Measurements from ENCODE around the gene FLG2. TPM values are rescaled to one million over a fixed set of nuclear protein-coding genes. Genes with fewer than 3 reads are reported as not detected.

Gene FLG2
- total RNA-seq, 1 donor from 2014 or later: not detected

DNA sequence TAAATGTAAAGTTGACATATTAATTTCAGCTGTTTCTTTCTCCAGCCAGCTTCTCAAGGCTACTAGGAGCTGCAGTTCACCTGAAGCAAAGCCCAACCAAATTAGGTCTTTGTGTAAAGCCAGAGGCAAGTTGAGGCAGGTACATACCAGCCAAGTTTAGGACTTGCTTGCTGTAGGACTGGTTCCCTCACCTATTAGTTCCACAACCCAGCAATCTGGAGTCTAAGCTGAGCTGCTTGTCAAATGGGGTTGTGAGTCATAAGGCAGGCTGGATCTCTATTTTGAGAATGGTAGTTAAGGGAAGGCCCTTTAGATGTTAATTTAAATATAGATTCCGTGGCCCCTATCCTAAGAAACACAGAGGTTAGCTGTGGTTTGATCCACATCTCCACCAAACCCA lies 7.6 kb upstream of the FLG2 start:
- H3K36me3 ChIP-seq: no peaks in the 10 kb centered on the region
- H3K27ac ChIP-seq: no peak overlapping the region
- peaks cover 0 to 15% of the 10 kb centered on the region in 2 donors for H3K9me3 ChIP-seq
- TF ChIP-seq, protein P1, sequence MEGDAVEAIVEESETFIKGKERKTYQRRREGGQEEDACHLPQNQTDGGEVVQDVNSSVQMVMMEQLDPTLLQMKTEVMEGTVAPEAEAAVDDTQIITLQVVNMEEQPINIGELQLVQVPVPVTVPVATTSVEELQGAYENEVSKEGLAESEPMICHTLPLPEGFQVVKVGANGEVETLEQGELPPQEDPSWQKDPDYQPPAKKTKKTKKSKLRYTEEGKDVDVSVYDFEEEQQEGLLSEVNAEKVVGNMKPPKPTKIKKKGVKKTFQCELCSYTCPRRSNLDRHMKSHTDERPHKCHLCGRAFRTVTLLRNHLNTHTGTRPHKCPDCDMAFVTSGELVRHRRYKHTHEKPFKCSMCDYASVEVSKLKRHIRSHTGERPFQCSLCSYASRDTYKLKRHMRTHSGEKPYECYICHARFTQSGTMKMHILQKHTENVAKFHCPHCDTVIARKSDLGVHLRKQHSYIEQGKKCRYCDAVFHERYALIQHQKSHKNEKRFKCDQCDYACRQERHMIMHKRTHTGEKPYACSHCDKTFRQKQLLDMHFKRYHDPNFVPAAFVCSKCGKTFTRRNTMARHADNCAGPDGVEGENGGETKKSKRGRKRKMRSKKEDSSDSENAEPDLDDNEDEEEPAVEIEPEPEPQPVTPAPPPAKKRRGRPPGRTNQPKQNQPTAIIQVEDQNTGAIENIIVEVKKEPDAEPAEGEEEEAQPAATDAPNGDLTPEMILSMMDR (IDR thresholded peaks at IDR 0.05): no peak
- DNase-seq (ENCODE audit: low spot score in 2 of 2): no peak
- H3K4me3 ChIP-seq: no peak overlapping the region
- intact Hi-C loops (cut with DNase I): no loop called here
- H3K27me3 ChIP-seq: no peaks in the 10 kb centered on the region
- no peaks in the 10 kb centered on the region for H3K4me1 ChIP-seq

DNA sequence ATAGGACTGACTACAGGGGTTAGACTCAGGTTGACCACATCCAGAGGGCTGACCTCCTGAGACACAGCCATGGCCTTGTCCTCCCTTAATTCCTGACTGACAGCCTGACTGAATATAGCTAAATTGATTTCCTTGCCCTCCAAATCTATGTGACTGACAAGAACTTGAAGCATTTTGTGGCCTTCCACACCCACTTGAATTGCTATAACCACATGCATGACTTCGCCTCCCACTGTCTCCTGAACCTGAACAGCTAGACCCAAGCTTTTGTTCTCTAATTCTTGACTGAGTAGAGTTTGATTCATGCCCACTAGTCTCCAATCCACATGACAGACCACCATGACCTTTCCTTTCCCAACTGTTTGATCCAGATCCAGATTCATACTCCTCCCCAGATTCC lies 3.1 kb downstream of the FLG2 start:
- no peaks in the 10 kb centered on the region for H3K27me3 ChIP-seq
- TF ChIP-seq, protein P1 (IDR thresholded peaks at IDR 0.05): no peak
- intact Hi-C loops (cut with DNase I): no loop called here
- no peak overlapping the region for H3K4me3 ChIP-seq
- no peak overlapping the region for H3K27ac ChIP-seq
- DNase-seq (ENCODE audit: low spot score in 2 of 2): no peak
- H3K4me1 ChIP-seq: no peaks in the 10 kb centered on the region
- no peaks in the 10 kb centered on the region for H3K9me3 ChIP-seq
- H3K36me3 ChIP-seq: no peaks in the 10 kb centered on the region

DNA sequence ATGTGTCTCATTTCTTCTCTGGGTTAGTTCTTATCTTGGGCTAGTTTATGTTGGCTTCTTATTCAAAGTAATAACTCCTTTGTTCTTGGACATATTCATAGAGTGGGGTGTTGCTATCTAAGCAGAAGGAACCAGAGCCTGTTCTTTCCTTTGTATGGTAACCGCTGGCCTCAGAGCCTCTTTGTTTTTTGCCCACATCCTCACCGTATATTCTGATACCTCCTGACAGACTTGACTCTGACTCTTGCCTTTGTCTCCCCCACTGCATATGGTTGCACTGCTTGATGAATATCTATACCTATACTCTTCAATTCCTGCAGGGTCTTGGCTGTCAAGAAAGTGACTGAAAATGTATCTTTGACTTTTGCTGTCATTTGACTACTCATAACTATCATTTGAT lies 10.2 kb downstream of the FLG2 start:
- Histone ChIP-seq H3K4me3 (no peak overlapping the region), H3K27ac (no peak overlapping the region), H3K4me1 (no peaks in the 10 kb centered on the region), H3K27me3 (no peaks in the 10 kb centered on the region), H3K9me3 (no peaks in the 10 kb centered on the region), H3K36me3 (no peaks in the 10 kb centered on the region)
- DNase-seq (ENCODE audit: low spot score in 2 of 2): no peak
- TF ChIP-seq, protein P1 (IDR thresholded peaks at IDR 0.05): no peak
- intact Hi-C loops (cut with DNase I): no loop called here

DNA sequence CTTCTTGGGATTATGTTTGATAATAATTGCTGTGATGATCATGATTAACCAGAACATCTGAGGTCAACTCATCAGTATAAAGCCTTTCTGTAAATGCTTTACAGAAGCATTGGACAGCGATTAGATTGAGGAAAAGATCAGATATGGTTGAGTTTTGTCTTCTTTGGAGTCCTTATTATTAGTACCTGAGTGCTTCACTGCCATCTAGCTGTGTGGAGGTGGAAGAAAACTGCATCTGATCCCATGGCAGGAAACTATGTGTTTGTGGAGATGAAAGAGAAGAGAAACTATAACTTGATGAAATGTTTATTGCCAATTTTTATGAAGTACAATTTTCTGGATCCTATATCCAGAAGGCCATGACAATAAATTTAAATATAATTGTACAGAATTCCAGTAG lies 11.4 kb downstream of the FLG2 start:
- no peak for DNase-seq (ENCODE audit: low spot score in 2 of 2)
- Histone ChIP-seq H3K4me1 (no peaks in the 10 kb centered on the region), H3K4me3 (no peak overlapping the region), H3K27me3 (no peaks in the 10 kb centered on the region), H3K27ac (no peak overlapping the region), H3K36me3 (no peaks in the 10 kb centered on the region), H3K9me3 (no peaks in the 10 kb centered on the region)
- intact Hi-C loops (cut with DNase I): no loop called here
- TF ChIP-seq, protein P1 (IDR thresholded peaks at IDR 0.05): no peak

DNA sequence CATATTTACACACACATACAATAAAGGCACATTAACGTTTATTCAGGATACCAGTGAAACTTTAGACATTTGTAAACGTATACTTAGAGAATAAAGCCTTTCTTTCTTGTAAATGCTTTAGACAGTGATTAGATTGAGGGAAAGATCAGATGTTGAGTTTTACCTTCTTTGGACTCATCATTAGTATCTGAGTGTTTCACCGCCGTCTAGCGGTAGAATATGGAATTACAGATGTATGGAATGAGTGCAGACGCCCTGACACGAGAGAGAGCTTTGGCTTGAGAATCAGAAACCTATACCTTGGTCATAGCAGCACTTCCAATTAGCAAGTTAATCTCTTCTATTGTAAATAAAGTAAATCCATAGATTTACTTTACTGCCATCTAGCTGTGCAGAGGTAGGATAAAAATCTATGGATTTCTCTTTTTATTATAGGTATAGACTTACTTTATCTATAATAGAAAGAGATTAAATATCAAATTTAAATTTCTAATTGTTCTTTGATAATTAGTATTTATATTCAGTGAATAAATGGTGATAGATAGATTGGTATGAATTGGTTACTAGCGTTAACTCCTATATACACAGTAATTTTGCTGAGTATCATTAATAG lies 12.6 kb downstream of the FLG2 start:
- no peaks in the 10 kb centered on the region for H3K27me3 ChIP-seq
- no peaks in the 10 kb centered on the region for H3K4me1 ChIP-seq
- H3K4me3 ChIP-seq: no peak overlapping the region
- TF ChIP-seq, protein P1 (IDR thresholded peaks at IDR 0.05): peak; percentile 36 to 65 (median 58)
- no peaks in the 10 kb centered on the region for H3K9me3 ChIP-seq
- no peak overlapping the region for H3K27ac ChIP-seq
- intact Hi-C loops (cut with DNase I): no loop called here
- no peak for DNase-seq (ENCODE audit: low spot score in 2 of 2)
- no peaks in the 10 kb centered on the region for H3K36me3 ChIP-seq

DNA sequence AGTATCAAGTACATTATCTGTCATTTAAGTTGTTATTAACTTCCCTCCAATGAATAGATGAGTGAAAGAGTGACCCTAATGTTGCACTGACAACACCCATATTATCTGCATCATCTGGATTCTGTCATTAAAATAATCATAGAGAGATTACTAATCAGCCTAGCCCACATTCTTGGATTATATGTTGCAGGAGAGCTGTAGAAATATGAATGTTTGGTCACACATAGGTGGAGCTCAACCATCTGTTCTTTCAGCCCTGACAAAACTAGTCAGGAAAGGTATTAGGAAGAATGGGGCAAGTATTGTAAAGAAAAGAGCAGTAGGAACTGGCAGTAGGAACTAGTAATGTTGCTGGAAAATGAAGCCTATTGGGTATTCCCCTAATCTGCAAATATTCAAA lies 15.4 kb downstream of the FLG2 start:
- DNase-seq (ENCODE audit: low spot score in 2 of 2): no peak
- Histone ChIP-seq H3K4me3 (no peak overlapping the region), H3K4me1 (no peaks in the 10 kb centered on the region), H3K27ac (no peak overlapping the region), H3K27me3 (no peaks in the 10 kb centered on the region), H3K9me3 (no peaks in the 10 kb centered on the region), H3K36me3 (no peaks in the 10 kb centered on the region)
- intact Hi-C loops (cut with DNase I): no loop called here
- TF ChIP-seq, protein P1 (IDR thresholded peaks at IDR 0.05): no peak

Measured in ascending aorta (tissue), 2 donors.